Measurements from ENCODE around the gene XRCC3.

XRCC3 gene

DNA sequence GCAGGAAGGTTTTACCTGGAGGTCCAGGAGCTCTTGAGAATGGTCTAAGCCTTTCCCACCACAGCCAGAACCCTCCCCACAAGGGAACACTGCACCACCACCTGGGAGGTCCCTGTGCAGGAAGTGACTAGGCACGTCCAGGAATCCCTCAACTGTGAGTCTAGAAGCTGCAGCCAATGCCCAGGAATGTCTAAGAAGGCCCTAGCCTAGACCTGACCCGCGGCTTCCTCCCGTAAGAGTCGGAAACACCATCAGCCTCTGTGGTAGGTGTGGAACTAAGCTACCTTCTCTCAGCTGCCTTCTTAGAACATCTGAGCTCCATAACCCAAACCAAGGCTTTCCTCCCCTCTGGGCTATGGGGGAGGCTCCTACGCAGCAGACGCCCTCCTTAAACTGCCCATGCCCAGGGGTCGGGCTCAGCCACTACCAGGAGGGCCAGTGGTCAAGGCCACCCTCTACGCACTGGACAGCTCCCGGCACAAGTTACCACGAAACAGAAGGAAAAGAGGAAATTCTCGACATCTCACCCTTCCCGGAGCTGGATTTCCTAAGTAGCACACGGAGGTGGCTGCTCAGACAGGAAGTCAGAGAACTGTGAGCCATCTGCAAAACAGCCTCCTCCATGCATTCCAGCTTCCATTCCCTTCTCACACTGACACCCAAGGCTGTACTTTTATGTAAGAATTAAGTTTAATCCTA, 25.9 kb upstream of the XRCC3 start:
- H3K36me3 ChIP-seq: no peaks in the 10 kb centered on the region

GRCh38 chr14:103739793-103740501, 24.7 kb upstream of the XRCC3 start:
- no peak for TF ChIP-seq CTCF (IDR thresholded peaks at IDR 0.05)
- no peak overlapping the region for H3K27ac ChIP-seq
- no peaks in the 10 kb centered on the region for H3K9me3 ChIP-seq
- H3K27me3 ChIP-seq: no peaks in the 10 kb centered on the region
- no peaks in the 10 kb centered on the region for H3K36me3 ChIP-seq
- H3K4me3 ChIP-seq (ENCODE audit: low read depth in 1 of 2, low read length in 1 of 2): no peak overlapping the region
- peaks cover 4 to 9% of the 10 kb centered on the region in 2 experiments for H3K4me1 ChIP-seq (ENCODE audit: control insufficient read depth in 1 of 2, insufficient read depth in 1 of 2, low read depth in 1 of 2, low read length in 1 of 2)

More for the DNA sequence above, 25.9 kb upstream of the XRCC3 start:
- H3K4me3 ChIP-seq (ENCODE audit: low read depth in 1 of 2, low read length in 1 of 2): no peak overlapping the region
- H3K9me3 ChIP-seq: no peaks in the 10 kb centered on the region
- H3K4me1 ChIP-seq (ENCODE audit: control insufficient read depth in 1 of 2, insufficient read depth in 1 of 2, low read depth in 1 of 2, low read length in 1 of 2): peaks cover 4 to 9% of the 10 kb centered on the region in 2 experiments
- H3K27me3 ChIP-seq: no peaks in the 10 kb centered on the region
- H3K27ac ChIP-seq: no peak overlapping the region
- no peak for TF ChIP-seq CTCF (IDR thresholded peaks at IDR 0.05)

DNA sequence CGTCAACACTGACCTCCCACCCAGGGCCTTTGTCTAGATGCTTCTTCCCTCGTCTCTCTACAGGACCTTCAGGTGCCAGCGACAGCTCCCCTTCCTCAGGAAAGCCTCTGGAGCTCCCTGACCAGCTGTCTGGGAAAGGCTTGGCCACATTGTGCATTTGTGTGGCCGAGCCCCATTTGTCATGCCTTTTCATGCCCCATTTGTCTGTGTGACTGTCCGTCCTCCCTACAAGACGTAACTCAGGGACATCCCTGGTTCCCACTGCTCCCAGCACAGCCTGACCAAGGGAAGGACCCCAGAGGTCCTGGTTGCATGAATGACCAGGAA, 24.2 kb upstream of the XRCC3 start:
- no peak for TF ChIP-seq CTCF (IDR thresholded peaks at IDR 0.05)
- Histone ChIP-seq H3K27ac (no peak overlapping the region), H3K4me1 (ENCODE audit: control insufficient read depth in 1 of 2, insufficient read depth in 1 of 2, low read depth in 1 of 2, low read length in 1 of 2) (peaks cover 4 to 9% of the 10 kb centered on the region in 2 experiments), H3K9me3 (no peaks in the 10 kb centered on the region), H3K4me3 (ENCODE audit: low read depth in 1 of 2, low read length in 1 of 2) (no peak overlapping the region), H3K36me3 (peaks cover 3% of the 10 kb centered on the region), H3K27me3 (no peaks in the 10 kb centered on the region)

DNA sequence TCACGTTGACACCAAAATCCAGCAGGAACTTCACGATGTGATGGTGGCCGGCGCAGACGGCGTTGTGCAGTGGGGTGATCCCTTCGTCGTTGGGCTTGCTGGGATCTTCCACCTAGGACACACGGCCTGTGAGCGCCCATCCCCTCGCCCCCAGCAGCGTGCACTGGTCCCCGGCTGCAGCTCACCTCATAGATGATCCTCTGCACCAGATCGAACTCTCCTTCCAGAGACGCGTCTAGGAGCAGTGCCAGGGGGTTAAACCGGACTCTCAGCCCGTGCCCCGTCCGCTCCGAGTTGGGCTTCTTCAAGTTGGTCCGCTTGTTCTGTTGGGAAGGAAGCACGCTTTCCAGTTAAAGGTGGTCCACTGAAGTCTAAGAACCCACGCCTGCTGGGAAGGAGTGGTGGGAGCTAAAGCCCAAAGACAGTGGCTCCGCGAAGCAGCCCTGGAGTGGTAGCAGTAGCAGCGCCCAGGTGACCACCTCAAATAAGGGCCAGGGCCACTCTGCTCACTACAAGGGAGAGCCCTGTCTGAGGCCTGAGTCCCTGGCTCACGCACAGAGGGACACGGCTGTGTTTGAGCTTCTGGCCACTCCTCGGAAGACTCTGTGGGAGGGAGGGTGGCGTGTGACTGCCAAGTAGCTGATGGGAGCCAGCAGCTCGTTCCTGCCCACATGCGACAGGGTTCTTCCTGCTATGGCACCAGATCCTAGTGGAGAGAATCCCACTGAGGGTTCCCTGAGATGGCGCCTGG, 23.6 kb upstream of the XRCC3 start:
- H3K36me3 ChIP-seq: peaks cover 8% of the 10 kb centered on the region

GRCh38 chr14:103738166-103738565, 22.9 kb upstream of the XRCC3 start:
- Histone ChIP-seq H3K9me3 (no peaks in the 10 kb centered on the region), H3K27ac (no peak overlapping the region), H3K27me3 (no peaks in the 10 kb centered on the region), H3K4me3 (ENCODE audit: low read depth in 1 of 2, low read length in 1 of 2) (no peak overlapping the region), H3K4me1 (ENCODE audit: control insufficient read depth in 1 of 2, insufficient read depth in 1 of 2, low read depth in 1 of 2, low read length in 1 of 2) (peaks cover 4 to 9% of the 10 kb centered on the region in 2 experiments), H3K36me3 (peaks cover 15% of the 10 kb centered on the region)
- TF ChIP-seq CTCF (IDR thresholded peaks at IDR 0.05): no peak

More for the DNA sequence above, 23.6 kb upstream of the XRCC3 start:
- Histone ChIP-seq H3K27me3 (no peaks in the 10 kb centered on the region), H3K4me1 (ENCODE audit: control insufficient read depth in 1 of 2, insufficient read depth in 1 of 2, low read depth in 1 of 2, low read length in 1 of 2) (peaks cover 4 to 9% of the 10 kb centered on the region in 2 experiments), H3K4me3 (ENCODE audit: low read depth in 1 of 2, low read length in 1 of 2) (no peak overlapping the region), H3K9me3 (no peaks in the 10 kb centered on the region), H3K27ac (no peak overlapping the region)
- TF ChIP-seq CTCF (IDR thresholded peaks at IDR 0.05): no peak

Data from neutrophil (primary cell).